GM12892 (cell line): Measurements from ENCODE around the gene KHDRBS2.

Experiments
- DNase-seq: peaks from one replicate; pipeline ENCODE4 v3.0.0; 2011; ENCODE audit not compliant: insufficient read length
- FAIRE-seq: peaks from 2 replicates; lab custom pipeline; 2011; peaks lifted over from hg19 to GRCh38; lab: Jason Lieb, UNC
- POLR2A ChIP-seq: IDR thresholded peaks from 2 replicates; pipeline ENCODE4 v1.6.1; 2011; ENCODE audit warnings: low read depth, low read length, control low read depth
- POLR2AphosphoS5 ChIP-seq: IDR thresholded peaks from 2 replicates; pipeline ENCODE4 v1.6.1; 2011; ENCODE audit warnings: low read depth, low read length, control low read depth
- TAF1 ChIP-seq: IDR thresholded peaks from 2 replicates; pipeline ENCODE4 v1.6.1; 2011; ENCODE audit warnings: low read depth, mild to moderate bottlenecking, control low read depth, low read length, borderline replicate concordance

KHDRBS2 gene

DNA sequence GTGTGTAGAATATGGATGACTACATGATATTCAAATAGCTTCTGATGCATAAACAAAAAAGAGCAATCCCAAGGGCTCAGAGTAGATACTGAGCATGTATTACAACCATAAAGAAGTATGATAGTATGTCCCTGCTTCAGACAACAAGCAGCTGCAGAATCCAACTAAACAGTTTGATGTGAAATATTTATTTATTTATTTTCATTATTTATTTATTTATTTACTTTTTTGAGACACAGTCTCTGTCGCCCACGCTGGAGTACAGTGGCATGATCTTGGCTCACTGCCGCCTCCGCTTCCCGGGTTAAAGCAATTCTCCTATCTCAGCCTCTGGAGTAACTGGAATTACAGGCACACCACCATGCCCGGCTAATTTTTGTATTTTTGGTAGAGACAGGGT lies 384.3 kb downstream of the KHDRBS2 start:
- no peak for TF ChIP-seq TAF1
- TF ChIP-seq POLR2AphosphoS5, result no peak
- TF ChIP-seq POLR2A, result no peak
- FAIRE-seq (no peak), DNase-seq (no peak)

DNA sequence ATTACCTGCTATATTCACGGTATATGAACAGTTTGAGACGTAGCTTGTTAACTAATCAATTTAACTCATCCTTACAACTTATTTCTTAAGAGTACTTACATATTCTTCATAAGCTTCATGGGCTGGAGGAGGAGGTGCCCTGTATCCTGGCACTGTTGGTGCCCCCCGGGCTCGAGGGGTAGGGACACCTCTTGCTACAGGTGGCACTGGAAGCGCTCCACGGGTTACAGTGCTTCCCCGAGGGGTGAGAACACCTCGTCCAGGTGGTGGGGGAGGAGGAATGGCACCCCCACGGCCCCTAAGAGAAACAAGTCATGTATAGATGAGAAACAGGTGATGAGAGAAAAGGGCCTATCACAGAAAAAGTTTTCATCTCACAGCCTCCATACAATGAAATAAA lies 391.5 kb downstream of the KHDRBS2 start:
- TF ChIP-seq POLR2AphosphoS5, result no peak
- no peak for TF ChIP-seq POLR2A
- no peak for TF ChIP-seq TAF1
- FAIRE-seq (no peak), DNase-seq (no peak)

DNA sequence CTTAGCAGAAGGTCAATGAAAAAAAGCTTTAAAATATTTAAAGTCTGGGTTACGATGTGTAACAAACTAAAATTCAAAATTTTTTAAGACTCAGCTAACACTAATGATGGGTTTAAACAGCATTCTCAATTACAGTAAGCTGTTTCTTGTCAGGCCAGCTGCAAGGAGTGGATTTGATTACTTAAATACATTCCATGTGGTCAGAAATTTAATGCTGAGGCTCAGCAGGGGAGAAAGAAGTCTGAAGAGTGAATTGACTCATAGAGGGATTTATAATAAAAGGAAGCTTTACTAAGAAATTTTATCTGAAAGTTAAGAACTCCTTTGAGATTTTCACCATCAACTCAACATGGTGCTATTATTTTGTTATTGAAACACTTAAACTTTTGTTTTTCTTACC lies 398.6 kb downstream of the KHDRBS2 start:
- FAIRE-seq (no peak), DNase-seq (no peak)
- TF ChIP-seq POLR2A (no peak), POLR2AphosphoS5 (no peak), TAF1 (no peak)

DNA sequence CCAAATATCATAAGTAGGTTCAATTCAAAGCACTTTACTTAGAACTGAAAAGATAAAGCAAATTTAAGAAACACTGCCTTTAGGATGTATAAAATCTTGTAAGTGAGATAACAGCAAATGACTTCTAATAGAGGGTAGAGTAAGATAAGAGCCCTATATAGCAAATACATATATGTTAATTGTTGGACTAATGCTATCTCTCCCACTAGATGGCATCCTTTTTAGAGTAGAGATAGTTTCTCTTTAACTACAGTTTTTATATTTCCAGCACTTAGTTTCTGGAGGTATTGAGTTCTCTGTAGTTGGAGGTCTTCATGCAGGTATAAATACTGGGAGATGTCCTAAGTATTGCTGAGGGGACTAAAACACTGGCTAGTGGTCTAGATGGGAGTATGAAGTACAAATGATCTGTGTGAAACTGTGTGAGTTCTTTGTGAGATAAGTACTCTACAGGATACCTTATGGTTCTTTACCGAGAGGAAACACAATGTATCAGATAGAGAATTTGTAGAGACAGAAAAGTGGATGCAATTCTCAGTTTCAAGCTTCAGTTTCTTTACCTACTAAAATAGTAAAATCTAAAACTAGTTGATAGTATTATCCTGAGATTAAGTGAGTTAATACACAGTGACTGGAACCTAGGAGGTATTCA lies 399.3 kb downstream of the KHDRBS2 start:
- FAIRE-seq (no peak), DNase-seq (no peak)
- TF ChIP-seq POLR2AphosphoS5 (no peak), POLR2A (no peak), TAF1 (no peak)

DNA sequence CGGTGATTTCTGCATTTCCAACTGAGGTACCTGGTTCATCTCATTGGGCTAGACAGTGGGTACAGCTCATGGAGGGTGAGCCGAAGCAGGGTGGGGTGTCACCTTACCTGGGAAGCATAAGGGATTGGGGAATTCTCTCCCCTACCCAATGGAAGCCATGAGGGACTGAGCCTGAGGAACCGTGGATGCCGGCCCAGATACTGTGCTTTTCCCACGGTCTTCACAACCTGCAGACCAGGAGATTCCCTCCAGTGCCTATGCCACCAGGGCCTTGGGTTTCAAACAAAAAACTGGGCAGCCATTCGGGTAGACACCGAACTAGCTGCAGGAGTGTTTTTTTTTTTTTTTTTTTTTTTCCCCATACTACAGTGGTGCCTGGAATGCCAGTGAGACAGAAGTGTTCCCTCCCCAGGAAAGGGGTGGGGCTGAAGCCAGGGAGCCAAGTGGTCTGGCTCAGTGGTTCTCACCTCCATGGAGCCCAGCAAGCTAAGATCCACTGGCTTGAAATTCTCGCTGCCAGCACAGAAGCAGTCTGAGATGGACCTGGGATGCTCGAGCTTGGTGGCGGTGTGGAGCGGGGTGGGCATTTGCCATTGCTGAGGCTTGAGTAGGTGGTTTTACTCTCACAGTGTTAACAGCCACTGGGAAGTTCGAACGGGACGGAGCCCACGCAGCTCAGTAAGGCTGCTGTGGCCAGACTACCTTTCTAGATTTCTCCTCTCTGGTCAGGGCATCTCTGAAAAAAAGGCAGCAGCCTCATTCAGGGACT lies 416.2 kb downstream of the KHDRBS2 start:
- DNase-seq, result no peak
- FAIRE-seq, result no peak
- TF ChIP-seq POLR2A (no peak), TAF1 (no peak), POLR2AphosphoS5 (no peak)

DNA sequence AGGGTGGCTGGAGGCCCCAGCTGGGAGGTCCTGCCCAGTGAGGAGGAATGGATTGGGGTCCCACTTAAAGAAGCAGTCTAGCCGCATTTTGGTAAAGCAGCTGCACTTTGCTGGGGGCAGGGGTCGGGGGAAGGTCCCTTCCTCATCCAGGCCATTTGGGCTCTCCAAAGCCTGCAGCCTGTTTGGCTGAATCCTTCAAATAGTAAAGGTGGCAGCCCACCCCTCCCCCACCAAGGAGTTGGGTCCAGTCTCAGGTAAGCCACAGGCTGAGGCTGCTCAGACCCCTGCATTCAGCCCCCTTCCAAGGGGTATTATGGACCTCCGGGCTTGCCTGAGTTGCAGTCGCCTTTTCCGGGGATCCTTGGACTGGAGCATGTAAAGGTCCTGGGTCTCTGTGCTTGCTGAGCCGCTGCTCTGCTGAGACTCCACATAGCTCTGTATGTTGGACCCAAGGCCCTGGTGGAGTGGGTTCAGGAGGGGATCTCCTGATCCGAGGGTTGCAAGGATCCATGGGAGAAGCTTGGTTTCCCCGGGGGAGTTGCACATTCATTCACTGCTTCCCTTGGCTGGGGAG lies 417.4 kb downstream of the KHDRBS2 start:
- TF ChIP-seq TAF1, result no peak
- FAIRE-seq (no peak), DNase-seq (no peak)

DNA sequence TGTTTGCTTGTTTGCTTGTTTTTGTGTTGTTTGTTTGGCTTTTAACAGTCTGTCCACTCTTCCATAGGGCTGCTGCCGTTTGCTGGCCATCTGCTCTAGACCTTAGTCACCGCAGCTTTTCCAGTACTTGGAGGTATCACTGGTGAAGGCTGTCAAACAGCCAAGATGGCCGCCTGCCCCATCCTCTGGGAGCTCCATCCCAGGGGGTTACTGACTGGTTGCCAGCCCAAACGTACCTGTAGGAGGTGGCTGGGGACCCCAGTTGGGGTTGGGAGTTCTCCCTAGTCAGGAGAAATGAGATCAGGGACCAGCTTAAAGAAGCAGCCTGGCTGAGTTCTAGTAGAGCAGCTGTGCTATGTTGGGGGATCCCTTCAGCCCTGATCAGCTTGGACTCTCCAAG lies 418.4 kb downstream of the KHDRBS2 start:
- TF ChIP-seq POLR2AphosphoS5 (no peak), TAF1 (no peak), POLR2A (no peak)
- DNase-seq (no peak), FAIRE-seq (no peak)

DNA sequence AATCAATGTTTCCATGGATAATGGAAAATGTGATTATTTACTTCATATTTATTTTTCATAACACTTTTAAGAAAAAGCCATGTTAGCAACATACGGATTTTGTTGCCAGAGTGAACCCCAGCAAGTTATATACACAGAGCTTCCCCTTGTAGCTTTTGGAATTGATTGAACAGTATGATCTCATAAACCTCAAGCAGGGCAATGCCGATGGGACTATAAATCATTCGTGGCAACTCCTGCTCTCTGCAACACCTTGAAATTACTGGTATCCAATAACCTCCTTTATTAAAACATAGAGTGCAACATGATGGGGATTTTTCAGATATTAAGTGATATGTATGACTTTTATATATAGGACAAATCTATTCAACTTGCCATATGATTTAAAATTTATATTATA lies 428.5 kb downstream of the KHDRBS2 start:
- DNase-seq (no peak), FAIRE-seq (no peak)
- TF ChIP-seq POLR2A, result no peak
- TF ChIP-seq TAF1, result no peak
- no peak for TF ChIP-seq POLR2AphosphoS5

DNA sequence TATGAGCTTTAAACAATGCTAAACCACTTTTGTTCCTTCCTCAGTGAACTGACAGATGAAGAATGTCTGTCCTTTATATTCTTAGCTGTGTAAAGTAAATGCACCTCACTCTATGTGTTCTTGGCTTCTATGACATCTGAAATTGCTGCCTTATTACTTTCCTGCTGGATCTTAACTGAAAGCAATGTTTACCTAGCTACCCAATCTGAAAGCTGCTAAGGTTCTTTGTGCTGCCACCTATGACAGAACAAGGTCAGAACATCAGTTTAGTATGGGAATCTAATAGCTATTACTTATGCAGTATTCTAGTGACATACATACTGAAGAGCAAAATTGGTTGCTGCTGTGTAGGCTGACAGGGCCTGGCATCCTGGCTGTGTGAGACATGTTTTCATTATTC lies 444.1 kb downstream of the KHDRBS2 start:
- TF ChIP-seq TAF1 (no peak), POLR2AphosphoS5 (no peak)
- FAIRE-seq (no peak), DNase-seq (no peak)

DNA sequence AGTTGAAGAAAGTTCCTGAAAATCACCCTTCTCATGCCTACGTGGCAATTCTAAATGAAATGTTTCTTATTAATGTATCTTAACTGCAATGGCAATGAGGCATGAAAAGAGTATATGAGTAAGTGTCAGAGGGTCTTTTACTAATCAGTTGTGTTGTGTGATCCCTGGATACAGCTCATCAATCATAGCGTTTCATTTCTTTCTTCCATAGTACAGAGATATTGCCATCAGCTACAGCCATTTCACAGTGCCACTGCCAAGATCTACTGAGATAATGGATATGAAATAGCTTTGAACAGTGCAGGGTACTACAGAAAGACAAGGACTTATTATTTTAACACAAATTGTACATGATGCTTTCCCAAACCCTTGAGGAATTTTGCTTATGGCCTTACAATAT lies 450.8 kb downstream of the KHDRBS2 start:
- TF ChIP-seq POLR2AphosphoS5 (no peak), TAF1 (no peak), POLR2A (no peak)
- FAIRE-seq, result no peak
- no peak for DNase-seq

DNA sequence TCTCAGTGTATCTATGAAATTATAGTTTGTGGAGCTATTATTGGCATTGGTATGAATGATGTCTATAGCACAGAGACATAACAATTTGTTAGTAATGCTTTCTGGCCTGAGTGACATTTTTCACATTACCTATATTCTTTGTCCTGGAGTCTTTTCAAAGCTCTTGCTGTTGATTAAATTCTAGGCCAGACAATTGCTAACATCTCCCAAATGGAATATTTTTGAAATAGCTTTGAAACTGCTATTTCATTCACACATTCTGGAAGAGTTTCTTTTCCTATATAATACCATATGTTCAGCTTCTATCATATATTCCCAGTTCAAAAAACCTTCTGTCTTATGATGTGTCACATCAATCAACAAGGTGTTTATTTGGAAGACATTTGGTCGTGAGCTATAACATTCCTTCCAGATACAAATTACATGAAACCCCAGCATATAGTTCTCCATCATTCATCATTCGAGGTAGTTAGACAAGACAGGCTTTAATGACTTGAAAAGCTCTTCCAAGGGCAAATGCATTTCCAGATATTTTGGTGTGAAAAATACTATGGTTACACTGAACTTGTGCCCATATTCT lies 452.8 kb downstream of the KHDRBS2 start:
- no peak for FAIRE-seq
- TF ChIP-seq POLR2AphosphoS5 (no peak), TAF1 (no peak), POLR2A (no peak)
- DNase-seq, result no peak
